ENCODE results near the gene MKX.

MKX gene

GRCh38 chr10:27742195-27743011 is 3.2 kb downstream of the MKX start:
- peak; percentile 74 for DNase-seq

GRCh38 chr10:27741173-27742091 is 4.2 kb downstream of the MKX start:
- no peak for DNase-seq

GRCh38 chr10:27736396-27736795 is 9.2 kb downstream of the MKX start:
- no peak for DNase-seq

- DNase-seq = no peak
These were observed 15.6 kb downstream of the MKX start for GRCh38 chr10:27730041-27730440.

- DNase-seq = no peak
These were observed 17.3 kb downstream of the MKX start for GRCh38 chr10:27728338-27728737.

GRCh38 chr10:27724287-27724686 is 21.3 kb downstream of the MKX start:
- DNase-seq = no peak

- no peak for DNase-seq
These were observed 22.2 kb downstream of the MKX start for GRCh38 chr10:27723436-27723835.

- DNase-seq = no peak
These were observed 25.1 kb downstream of the MKX start for GRCh38 chr10:27720529-27720928.

- no peak for DNase-seq
These were observed 26.6 kb downstream of the MKX start for GRCh38 chr10:27719052-27719451.

- DNase-seq = no peak
These were observed 27.8 kb downstream of the MKX start for GRCh38 chr10:27717861-27718260.

GRCh38 chr10:27717224-27717623 is 28.4 kb downstream of the MKX start:
- no peak for DNase-seq

- no peak for DNase-seq
These were observed 29.1 kb downstream of the MKX start for GRCh38 chr10:27716521-27716920.

GRCh38 chr10:27715505-27715904 is 30.1 kb downstream of the MKX start:
- no peak for DNase-seq

- no peak for DNase-seq
These were observed 31.3 kb downstream of the MKX start for GRCh38 chr10:27714349-27714748.

GRCh38 chr10:27713941-27714340 is 31.7 kb downstream of the MKX start:
- DNase-seq = no peak

- DNase-seq = no peak
These were observed 35.6 kb downstream of the MKX start for GRCh38 chr10:27710014-27710413.

GRCh38 chr10:27709304-27709703 is 36.3 kb downstream of the MKX start:
- DNase-seq = no peak

GRCh38 chr10:27701938-27702537 is 43.6 kb downstream of the MKX start:
- no peak for DNase-seq

- no peak for DNase-seq
These were observed 45.8 kb downstream of the MKX start for GRCh38 chr10:27699776-27700175.

GRCh38 chr10:27698961-27699360 is 46.7 kb downstream of the MKX start:
- no peak for DNase-seq

GRCh38 chr10:27696466-27696865 is 49.2 kb downstream of the MKX start:
- DNase-seq = no peak

GRCh38 chr10:27695706-27696105 is 49.9 kb downstream of the MKX start:
- no peak for DNase-seq

GRCh38 chr10:27695088-27695487 is 50.5 kb downstream of the MKX start:
- DNase-seq = no peak

- DNase-seq = no peak
These were observed 53.0 kb downstream of the MKX start for GRCh38 chr10:27692663-27693062.

All from CD4-positive, alpha-beta T cell treated with Interferon gamma for 1 hour (primary cell).